NCI-H460 (cell line): ENCODE results near the gene PDZRN3. TPM values are rescaled to one million over a fixed set of nuclear protein-coding genes. Genes with fewer than 3 reads are reported as not detected.
"Not testable (repeated sequence)": the region's sequence is repeated elsewhere in the genome, so short reads cannot be mapped to it uniquely, and the experiment has no call there.

Experiments used
- DNase-seq: peaks from one replicate; pipeline ENCODE4 v3.0.0-alpha.2; 2016; ENCODE audit warnings: low read depth; ENCODE audit errors: extremely low read depth
- total RNA-seq: library from RNA; depleted of rRNA; stranded (reverse); fragments of >200 nt; shearing (Covaris generic); gene quantifications from 2 replicates; pipeline ENCODE4 v1.2.3, GENCODE V29; 2014

The PDZRN3 gene
- total RNA-seq, 1 experiment from 2014 or later: 0.05 TPM

DNA sequence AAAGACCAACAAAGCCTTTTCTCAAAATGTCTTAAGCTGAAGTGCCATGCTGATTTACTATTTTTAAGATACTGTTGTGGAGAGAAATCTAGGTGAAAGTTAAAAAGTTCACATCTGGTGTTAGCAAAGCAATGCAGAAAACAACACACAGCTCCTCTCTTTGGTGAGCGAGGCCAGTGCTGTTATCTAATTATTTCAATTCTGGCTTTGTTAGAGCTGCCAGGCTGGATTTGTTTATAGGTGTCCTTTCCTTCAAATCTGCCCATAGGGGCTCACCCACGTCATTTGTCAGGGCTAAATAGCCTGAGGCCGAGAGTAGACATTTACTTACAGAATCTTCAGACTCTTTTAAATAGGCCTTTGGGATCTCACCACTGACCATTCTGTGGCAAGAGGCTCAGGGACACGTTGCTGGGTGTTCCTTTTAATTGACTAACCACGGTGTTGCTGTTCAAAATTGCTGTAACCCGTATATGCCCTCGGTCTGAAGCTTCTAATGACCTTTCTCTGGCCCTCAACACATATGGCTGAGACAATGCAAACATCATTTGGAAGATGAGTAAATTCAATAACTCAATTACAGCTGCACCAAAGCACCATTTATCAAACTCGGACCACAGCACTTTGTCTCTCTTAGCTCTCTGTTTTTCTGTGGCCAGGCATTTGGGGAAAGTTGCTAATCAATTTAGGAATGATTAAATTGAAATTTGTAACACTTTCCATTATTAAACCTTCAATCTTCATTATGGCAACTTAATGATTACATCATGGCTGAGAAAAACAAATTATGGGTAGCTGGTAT, 152.6 kb downstream of the PDZRN3 start:
- DNase-seq: no peak

GRCh38 chr3:73470860-73471259, 153.9 kb downstream of the PDZRN3 start:
- DNase-seq: no peak

- no peak for DNase-seq
Measured at GRCh38 chr3:73469331-73469730, 155.4 kb downstream of the PDZRN3 start.

DNA sequence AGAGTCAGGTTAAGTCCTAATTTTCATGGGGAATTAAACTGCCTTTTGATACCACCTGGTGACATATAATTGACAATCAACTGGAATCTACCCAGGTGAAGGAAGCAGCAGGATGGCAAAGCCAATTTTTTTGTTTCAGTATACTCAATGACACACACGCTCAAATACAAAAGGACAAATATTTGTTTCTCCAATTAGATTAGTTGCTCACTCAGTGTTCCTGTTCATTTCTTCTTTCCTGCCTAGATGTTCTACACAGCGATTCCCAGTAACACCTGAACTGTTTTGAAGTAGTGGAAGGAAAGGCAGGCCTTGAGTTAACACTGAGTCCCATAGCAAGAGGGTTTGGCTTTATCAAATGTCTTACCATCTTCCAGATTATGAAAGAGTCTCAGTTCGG, 157.5 kb downstream of the PDZRN3 start:
- no peak for DNase-seq

DNA sequence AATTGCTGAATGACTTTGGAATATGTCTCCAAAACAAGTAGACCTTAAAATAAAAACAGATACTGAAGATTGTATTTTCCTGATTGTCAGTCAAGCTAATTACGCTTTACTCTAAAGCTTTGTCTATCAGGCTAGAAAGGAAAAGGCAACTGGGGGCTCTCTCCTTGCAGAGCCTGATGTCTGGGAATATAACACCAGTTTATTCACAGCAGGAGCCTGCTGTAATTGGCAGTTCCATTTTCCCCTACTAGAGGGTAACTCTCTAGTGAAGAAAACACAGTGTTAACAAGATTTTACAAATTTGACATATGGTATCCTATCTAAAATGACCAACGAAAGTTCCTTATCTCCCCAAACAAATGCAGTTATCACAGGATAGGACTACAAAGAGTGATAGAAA, 158.8 kb downstream of the PDZRN3 start:
- DNase-seq: no peak

- DNase-seq: not testable (repeated sequence)
Measured at GRCh38 chr3:73464126-73464525, 160.6 kb downstream of the PDZRN3 start.

GRCh38 chr3:73461547-73461946, 163.2 kb downstream of the PDZRN3 start:
- no peak for DNase-seq

DNA sequence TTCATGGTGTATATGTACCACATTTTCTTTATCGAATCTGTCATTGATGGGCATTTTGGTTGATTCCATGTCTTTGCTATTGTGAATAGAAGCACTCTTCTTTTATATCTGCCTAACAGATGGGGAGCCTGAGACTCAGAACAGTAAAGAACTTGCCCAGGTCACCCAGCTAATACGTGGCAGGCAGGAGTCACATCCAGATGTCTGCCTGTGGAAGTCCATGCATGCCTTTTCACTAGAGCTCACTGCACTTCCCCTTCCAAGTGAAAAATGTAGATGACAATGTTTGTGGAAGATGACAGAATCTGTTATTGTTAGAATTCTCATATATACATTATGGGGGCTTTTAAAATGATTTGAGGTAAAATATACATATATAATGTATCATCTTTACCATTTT, 165.0 kb downstream of the PDZRN3 start:
- no peak for DNase-seq

DNA sequence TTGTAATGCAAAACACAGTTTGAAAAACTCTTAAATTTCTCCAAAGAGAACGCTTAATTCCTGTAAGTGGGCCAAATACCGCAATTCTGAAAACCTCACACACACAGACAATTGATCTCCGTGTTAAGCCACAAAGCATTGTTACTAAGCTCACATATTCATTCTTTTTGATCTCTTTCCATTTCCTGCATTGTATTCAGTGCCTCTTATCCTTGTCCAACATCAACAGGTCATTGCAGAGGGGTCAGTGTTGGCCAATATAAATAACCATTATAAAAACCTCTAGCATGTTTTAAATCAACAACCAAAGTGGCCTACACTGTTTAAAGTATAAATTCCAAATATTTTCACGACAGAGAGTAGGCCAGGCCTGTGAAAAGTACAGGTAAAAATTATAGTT, 171.1 kb downstream of the PDZRN3 start:
- no peak for DNase-seq

- no peak for DNase-seq
Measured at GRCh38 chr3:73452729-73453128, 172.0 kb downstream of the PDZRN3 start.

- DNase-seq: no peak
Measured at GRCh38 chr3:73451301-73451944, 173.3 kb downstream of the PDZRN3 start.

DNA sequence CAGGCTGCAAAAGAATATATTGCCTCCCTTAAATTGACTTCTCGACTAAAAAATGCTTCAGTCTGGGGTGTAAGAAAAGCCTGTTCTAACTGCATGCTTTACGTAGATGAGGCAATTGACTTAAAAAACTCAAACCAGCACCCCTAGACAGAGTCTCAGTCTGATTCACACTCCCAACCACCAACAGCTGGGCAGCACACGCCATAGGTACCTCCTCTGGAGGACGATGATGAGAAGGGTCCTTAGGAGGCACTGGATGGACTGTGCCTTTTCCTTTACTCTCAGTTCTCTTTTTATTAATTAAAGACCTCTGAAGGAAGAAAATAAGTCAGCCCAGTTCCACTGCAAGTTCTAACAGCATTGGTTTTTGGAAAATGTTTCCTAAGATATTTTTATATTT, 175.0 kb downstream of the PDZRN3 start:
- DNase-seq: no peak

DNA sequence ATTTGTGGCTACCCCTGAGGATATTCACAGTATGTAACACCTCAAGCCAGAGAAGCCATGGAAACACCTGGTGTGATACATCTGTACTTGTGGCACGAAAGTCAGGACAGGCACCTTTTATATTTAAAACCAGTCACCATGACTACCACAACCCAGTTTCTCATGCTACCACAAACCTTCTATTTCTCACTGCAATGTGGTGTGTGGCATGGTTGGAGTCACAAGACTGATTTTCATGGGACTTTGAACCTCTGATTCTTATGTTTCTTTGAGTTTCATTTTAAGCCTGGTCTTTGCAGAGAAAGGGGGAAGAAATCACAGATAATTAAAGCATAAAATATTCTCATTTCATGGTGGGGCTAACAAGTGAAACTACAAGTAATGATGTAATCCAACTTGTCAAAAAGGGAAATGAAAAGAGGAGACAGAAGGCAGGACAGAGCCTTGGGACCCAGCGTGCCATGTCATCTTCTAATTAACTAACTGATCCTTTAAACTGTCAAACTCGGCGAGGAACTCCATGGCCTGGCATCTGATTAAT, 175.9 kb downstream of the PDZRN3 start:
- DNase-seq: no peak

DNA sequence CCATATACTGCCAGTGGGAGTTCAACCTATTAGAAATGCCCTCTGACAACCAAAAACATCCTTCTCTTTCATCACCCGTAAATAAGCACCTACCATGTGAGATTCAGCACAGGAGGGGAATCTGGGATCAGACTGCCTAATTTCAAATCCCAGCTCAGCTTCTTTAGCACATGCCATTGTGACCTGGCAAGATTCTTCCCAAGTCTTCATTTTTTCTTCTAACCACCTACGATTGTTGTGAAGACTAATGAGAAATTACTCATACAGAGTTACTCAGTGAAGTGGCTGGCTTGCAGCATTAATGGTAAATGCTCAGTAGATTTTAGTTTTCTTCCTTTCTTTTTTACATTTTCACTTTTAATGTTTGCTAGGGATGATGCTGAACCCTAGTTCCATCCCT, 176.7 kb downstream of the PDZRN3 start:
- DNase-seq: no peak

- DNase-seq: no peak
Measured at GRCh38 chr3:73447111-73447510, 177.6 kb downstream of the PDZRN3 start.

DNA sequence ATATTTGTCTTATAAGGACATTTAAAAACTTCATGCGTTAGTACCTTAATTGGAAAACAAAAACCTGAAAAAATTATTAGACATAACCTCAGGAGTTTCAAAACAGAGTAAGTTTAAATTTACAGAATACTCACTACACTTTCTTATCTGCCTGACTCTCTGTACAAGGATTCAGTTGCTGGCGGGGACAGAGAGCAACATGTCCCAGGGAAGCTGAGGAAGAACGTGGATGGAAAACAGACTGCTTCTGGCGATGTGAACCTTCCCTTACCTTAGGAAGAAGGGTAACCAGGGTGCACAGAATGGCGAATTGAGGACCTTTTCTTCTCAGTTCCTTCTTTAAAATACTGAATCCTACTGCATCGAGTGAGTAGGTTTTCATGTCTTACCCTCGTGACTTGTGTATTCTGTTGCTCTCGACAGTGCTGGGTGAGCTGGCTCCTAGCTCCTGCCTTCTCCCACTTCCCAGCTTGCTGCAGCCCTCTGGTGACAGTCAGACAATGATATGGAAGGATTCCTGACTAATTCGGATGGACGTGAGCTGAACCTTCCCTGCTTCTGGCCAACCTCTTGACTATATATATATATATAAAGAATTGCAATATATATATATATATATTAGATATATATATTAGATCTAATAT, 178.2 kb downstream of the PDZRN3 start:
- DNase-seq: no peak

DNA sequence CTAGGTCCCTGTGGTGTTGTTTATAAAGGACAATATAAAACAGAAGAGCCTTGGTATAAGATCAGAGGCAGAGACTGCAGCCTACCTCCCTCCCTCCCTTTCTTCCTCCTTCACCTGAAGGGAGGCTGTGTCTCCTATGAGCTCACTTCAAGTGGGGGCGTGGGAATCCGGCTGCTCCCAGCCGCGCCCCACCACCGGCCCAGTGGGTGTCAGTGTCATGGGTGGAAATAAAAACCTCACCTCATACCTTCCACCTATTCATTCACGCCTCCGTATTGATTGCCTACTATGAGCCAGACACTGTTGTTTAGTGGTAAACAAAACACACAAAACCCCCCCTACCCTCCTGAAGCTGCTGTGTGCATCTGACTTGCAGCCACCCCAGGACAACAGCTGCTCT, 181.9 kb downstream of the PDZRN3 start:
- no peak for DNase-seq

- DNase-seq: no peak
Measured at GRCh38 chr3:73442152-73442551, 182.6 kb downstream of the PDZRN3 start.

DNA sequence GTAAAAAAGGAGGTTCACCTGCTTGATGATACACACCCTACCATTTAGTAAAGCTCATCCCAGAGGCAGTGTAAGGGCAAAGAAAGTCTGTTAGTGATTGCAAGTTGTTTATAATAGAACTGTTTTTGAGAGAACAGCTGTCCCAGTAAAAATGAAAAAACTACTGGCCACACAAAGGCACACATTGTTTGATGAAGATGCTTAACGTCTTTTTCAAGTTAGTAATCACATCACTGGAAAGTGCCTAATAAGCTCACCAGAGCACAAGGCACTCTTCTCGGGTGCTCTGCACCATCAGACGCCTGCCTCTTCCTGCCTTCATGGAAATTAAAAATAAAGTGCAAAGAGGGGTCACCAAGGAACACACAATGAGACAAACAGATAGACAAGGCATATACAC, 186.9 kb downstream of the PDZRN3 start:
- DNase-seq: no peak

- no peak for DNase-seq
Measured at GRCh38 chr3:73435055-73435454, 189.7 kb downstream of the PDZRN3 start.

DNA sequence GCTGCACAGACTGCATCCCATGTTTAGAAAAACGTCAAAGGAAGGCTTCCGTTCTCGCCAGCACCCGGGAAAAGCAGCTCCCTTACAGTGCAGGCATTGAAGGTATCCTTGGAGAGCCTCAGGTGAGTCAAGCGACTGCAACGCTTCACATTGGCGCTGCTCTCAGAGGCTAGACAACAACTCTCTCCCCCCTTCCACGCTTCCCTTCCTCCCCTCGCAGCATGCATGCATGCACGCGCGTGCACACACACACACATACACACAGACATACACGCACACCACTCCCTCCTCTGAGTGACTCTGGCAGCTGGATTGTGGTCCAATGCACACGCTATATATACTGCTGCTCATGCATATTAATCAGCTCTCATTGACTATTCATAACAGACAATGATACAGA, 191.1 kb downstream of the PDZRN3 start:
- DNase-seq: no peak

DNA sequence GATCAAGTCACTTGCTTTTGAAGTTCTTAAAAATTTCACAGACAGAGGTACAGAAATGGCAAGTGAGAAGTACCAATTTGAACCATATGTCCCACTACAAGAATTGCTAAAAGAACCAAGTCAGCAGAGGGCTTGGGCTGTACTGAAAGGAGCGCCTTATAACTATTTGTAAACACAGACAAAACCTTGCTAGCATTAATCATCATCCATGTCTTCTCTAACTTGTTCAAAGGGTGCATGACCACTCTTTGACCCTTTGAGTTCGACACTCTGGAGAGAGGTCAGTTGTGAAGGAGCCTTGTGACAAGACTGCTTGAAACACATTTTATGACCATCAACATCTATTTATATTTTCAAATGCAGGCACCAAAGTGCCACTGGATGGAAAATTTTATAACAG, 191.7 kb downstream of the PDZRN3 start:
- DNase-seq: no peak
